ENCODE measurements around the gene FGD3. TPM values are rescaled to one million over a fixed set of nuclear protein-coding genes. Genes with fewer than 3 reads are reported as not detected.

The FGD3 gene
- total RNA-seq, 1 donor = not detected

DNA sequence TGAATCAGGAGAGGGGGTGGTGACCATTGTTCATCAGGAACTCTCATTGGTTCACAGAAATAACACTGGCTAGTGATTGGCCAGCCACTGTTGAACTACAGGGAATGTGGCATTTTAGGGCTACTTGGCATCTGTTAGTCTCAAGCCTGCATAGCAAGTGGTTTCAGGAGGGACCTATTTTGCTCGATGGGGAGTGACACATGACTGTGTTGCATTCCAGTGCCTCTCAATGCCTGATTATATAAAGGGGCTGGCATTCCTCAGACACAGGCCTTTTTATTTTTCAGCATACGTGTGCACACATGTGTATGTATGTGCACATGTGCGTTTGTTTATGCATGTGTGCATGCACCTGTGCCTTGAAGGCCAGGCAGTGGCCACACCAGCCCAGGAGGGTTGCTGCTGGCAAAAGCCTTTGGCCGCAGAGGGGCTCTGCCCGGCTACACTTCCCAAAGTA lies 23.2 kb downstream of the FGD3 start:
- H4K20me1 ChIP-seq (ENCODE audit: insufficient read depth, low read length) = no peaks in the 10 kb centered on the region
- H3K27ac ChIP-seq (ENCODE audit: low read depth, low read length) = no peak overlapping the region
- no peaks in the 10 kb centered on the region for H3K79me2 ChIP-seq (ENCODE audit: insufficient read depth, low read length)
- no peaks in the 10 kb centered on the region for H3K4me1 ChIP-seq (ENCODE audit: insufficient read depth, low read length)
- H2AFZ ChIP-seq (ENCODE audit: low read length) = no peak overlapping the region
- TF ChIP-seq, protein P1, sequence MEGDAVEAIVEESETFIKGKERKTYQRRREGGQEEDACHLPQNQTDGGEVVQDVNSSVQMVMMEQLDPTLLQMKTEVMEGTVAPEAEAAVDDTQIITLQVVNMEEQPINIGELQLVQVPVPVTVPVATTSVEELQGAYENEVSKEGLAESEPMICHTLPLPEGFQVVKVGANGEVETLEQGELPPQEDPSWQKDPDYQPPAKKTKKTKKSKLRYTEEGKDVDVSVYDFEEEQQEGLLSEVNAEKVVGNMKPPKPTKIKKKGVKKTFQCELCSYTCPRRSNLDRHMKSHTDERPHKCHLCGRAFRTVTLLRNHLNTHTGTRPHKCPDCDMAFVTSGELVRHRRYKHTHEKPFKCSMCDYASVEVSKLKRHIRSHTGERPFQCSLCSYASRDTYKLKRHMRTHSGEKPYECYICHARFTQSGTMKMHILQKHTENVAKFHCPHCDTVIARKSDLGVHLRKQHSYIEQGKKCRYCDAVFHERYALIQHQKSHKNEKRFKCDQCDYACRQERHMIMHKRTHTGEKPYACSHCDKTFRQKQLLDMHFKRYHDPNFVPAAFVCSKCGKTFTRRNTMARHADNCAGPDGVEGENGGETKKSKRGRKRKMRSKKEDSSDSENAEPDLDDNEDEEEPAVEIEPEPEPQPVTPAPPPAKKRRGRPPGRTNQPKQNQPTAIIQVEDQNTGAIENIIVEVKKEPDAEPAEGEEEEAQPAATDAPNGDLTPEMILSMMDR (IDR thresholded peaks at IDR 0.05; ENCODE audit: extremely low read depth, low read depth, low read length) = no peak
- H3K9me3 ChIP-seq (ENCODE audit: low read depth, low read length) = no peaks in the 10 kb centered on the region
- no peak overlapping the region for H3K4me2 ChIP-seq (ENCODE audit: insufficient read depth, low read length)
- no peak overlapping the region for H3K4me3 ChIP-seq (ENCODE audit: insufficient read depth, low read length)
- DNase-seq (ENCODE audit: insufficient read length, low spot score, missing footprints) = peak; percentile 91
- no peaks in the 10 kb centered on the region for H3K36me3 ChIP-seq (ENCODE audit: insufficient read depth, low read length)
- no peaks in the 10 kb centered on the region for H3K27me3 ChIP-seq (ENCODE audit: insufficient read depth, low read length)

DNA sequence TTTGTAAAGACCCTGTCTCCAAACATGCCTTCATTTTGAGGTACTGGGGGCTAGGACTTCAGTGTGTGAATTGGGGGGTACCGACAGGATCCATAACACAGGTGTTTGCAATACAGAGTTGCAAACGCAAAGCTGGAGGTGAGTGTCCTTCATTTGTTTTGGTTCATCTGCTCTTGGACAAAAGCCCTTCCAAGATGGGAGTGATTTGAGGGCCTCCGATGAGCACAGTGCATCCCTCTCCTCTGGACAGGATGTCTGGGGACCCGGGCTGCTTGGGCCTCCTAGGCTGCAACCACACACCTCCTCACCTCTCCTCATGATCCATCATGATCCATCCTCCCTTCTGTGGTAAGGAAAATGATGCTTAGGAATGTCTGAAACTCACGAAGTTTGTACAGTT lies 23.8 kb downstream of the FGD3 start:
- no peak overlapping the region for H2AFZ ChIP-seq (ENCODE audit: low read length)
- H3K27me3 ChIP-seq (ENCODE audit: insufficient read depth, low read length) = no peaks in the 10 kb centered on the region
- H3K4me3 ChIP-seq (ENCODE audit: insufficient read depth, low read length) = no peak overlapping the region
- no peaks in the 10 kb centered on the region for H3K36me3 ChIP-seq (ENCODE audit: insufficient read depth, low read length)
- DNase-seq (ENCODE audit: insufficient read length, low spot score, missing footprints) = no peak
- H3K9me3 ChIP-seq (ENCODE audit: low read depth, low read length) = no peaks in the 10 kb centered on the region
- no peak overlapping the region for H3K4me2 ChIP-seq (ENCODE audit: insufficient read depth, low read length)
- no peaks in the 10 kb centered on the region for H3K4me1 ChIP-seq (ENCODE audit: insufficient read depth, low read length)
- TF ChIP-seq, protein P1 (IDR thresholded peaks at IDR 0.05; ENCODE audit: extremely low read depth, low read depth, low read length) = no peak
- no peak overlapping the region for H3K27ac ChIP-seq (ENCODE audit: low read depth, low read length)
- H4K20me1 ChIP-seq (ENCODE audit: insufficient read depth, low read length) = no peaks in the 10 kb centered on the region
- H3K79me2 ChIP-seq (ENCODE audit: insufficient read depth, low read length) = no peaks in the 10 kb centered on the region

DNA sequence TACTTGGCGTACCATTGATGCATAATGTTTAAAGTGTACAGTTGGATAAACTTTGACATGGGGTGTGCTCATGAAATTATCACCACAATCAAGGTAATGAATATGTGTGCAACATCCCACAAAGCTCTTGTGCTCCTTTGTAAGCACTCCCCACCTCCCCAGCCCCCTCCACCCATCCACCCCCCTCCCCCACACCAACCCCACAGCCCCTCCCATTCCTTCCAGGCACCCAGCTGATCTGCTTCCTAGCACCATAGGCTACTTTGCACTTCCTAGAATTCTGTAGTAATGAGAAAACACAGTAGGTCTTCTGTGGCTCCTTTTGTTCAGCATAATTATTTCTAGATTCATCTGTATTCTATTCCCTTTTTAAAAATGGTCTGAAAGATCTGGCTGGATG lies 24.5 kb downstream of the FGD3 start:
- TF ChIP-seq, protein P1 (IDR thresholded peaks at IDR 0.05; ENCODE audit: extremely low read depth, low read depth, low read length) = no peak
- Histone ChIP-seq H3K27me3 (ENCODE audit: insufficient read depth, low read length) (no peaks in the 10 kb centered on the region), H4K20me1 (ENCODE audit: insufficient read depth, low read length) (no peaks in the 10 kb centered on the region), H3K4me3 (ENCODE audit: insufficient read depth, low read length) (no peak overlapping the region), H3K79me2 (ENCODE audit: insufficient read depth, low read length) (no peaks in the 10 kb centered on the region), H3K36me3 (ENCODE audit: insufficient read depth, low read length) (no peaks in the 10 kb centered on the region), H3K27ac (ENCODE audit: low read depth, low read length) (no peak overlapping the region), H3K4me1 (ENCODE audit: insufficient read depth, low read length) (no peaks in the 10 kb centered on the region), H3K9me3 (ENCODE audit: low read depth, low read length) (no peaks in the 10 kb centered on the region), H3K4me2 (ENCODE audit: insufficient read depth, low read length) (no peak overlapping the region), H2AFZ (ENCODE audit: low read length) (no peak overlapping the region)
- peak; percentile 43 for DNase-seq (ENCODE audit: insufficient read length, low spot score, missing footprints)

DNA sequence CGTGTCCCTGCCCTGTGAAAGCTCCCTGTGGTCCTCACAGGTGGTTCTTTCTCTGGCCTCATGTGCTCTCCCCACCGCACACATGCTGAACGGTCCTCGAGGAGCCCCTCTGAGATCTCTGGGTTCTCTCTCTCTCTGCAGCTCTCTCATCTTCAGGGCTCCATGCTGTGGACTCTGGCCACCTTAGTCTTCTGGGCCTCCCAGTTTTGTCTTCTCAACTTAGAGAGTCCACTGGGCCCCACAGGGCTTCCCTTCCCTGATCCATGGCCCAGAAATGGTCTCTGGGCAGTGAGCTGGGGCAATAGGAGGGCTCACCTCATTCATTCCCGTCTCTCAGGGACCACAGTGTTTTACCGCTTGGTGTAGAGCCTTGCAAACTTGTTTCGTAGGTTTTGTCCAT lies 26.4 kb downstream of the FGD3 start:
- H4K20me1 ChIP-seq (ENCODE audit: insufficient read depth, low read length) = no peaks in the 10 kb centered on the region
- no peaks in the 10 kb centered on the region for H3K4me1 ChIP-seq (ENCODE audit: insufficient read depth, low read length)
- H3K27me3 ChIP-seq (ENCODE audit: insufficient read depth, low read length) = no peaks in the 10 kb centered on the region
- H3K4me3 ChIP-seq (ENCODE audit: insufficient read depth, low read length) = no peak overlapping the region
- no peaks in the 10 kb centered on the region for H3K9me3 ChIP-seq (ENCODE audit: low read depth, low read length)
- H2AFZ ChIP-seq (ENCODE audit: low read length) = no peak overlapping the region
- no peak overlapping the region for H3K27ac ChIP-seq (ENCODE audit: low read depth, low read length)
- no peaks in the 10 kb centered on the region for H3K79me2 ChIP-seq (ENCODE audit: insufficient read depth, low read length)
- TF ChIP-seq, protein P1 (IDR thresholded peaks at IDR 0.05; ENCODE audit: extremely low read depth, low read depth, low read length) = no peak
- DNase-seq (ENCODE audit: insufficient read length, low spot score, missing footprints) = no peak
- no peaks in the 10 kb centered on the region for H3K36me3 ChIP-seq (ENCODE audit: insufficient read depth, low read length)
- H3K4me2 ChIP-seq (ENCODE audit: insufficient read depth, low read length) = no peak overlapping the region
